Mammary microvascular endothelial cell (primary cell): ENCODE results near the gene LY6G6D. TPM values are rescaled to one million over a fixed set of nuclear protein-coding genes. Genes with fewer than 3 reads are reported as not detected.

Experiments used
- total RNA-seq: library from RNA; depleted of rRNA; stranded (reverse); fragments of >200 nt; gene quantifications from 2 replicates; pipeline ENCODE4 v1.2.3, GENCODE V29; 2015

Gene LY6G6D
- total RNA-seq, result not detected in 2 replicates

GRCh38 chr6:31715022-31715958 is at the start of gene LY6G6D:
Gene LY6G6D, plus strand, starts transcription at chr6:31715348. Its CDS starts 8 bp downstream, at chr6:31715356.

GRCh38 chr6:31665501-31666336 is 49.4 kb upstream of the LY6G6D start, which contains the start of gene CSNK2B:
Gene CSNK2B, plus strand, starts transcription at chr6:31666080. Its CDS starts 752 bp downstream, at chr6:31666832.

GRCh38 chr6:31669676-31670075 is 45.5 kb upstream of the LY6G6D start, which contains the start of gene LY6G5B:
Gene LY6G5B, plus strand, starts transcription at chr6:31669976. Its CDS starts 975 bp downstream, at chr6:31670951.

GRCh38 chr6:31680226-31681134 is 34.7 kb upstream of the LY6G6D start, which contains the start of gene LY6G5C:
Gene LY6G5C, minus strand, starts transcription at chr6:31681067. Its CDS starts 694 bp downstream, at chr6:31680373.

GRCh38 chr6:31702819-31703716 is 12.1 kb upstream of the LY6G6D start, which contains the start of gene ABHD16A:
Gene ABHD16A, minus strand, starts transcription at chr6:31703324. Its CDS starts 43 bp downstream, at chr6:31703281.

GRCh38 chr6:31706599-31706998 is 8.5 kb upstream of the LY6G6D start, which contains the start of gene LY6G6F:
Gene LY6G6F, plus strand, starts transcription at chr6:31706866. Its CDS starts 41 bp downstream, at chr6:31706907.

GRCh38 chr6:31721351-31722020 is 6.3 kb downstream of the LY6G6D start, which contains the start of gene LY6G6C:
Gene LY6G6C, minus strand, starts transcription at chr6:31721746. Its CDS starts 67 bp downstream, at chr6:31721679.

GRCh38 chr6:31723245-31723979 is 8.3 kb downstream of the LY6G6D start, which contains the start of gene MPIG6B:
Gene MPIG6B, plus strand, starts transcription at chr6:31723373. Its CDS starts 11 bp downstream, at chr6:31723384.

GRCh38 chr6:31728767-31729514 is 13.8 kb downstream of the LY6G6D start, which contains the start of gene DDAH2:
Gene DDAH2, minus strand, starts transcription at chr6:31729299. Its CDS starts 138 bp downstream, at chr6:31729161.

GRCh38 chr6:31736021-31736767 is 21.0 kb downstream of the LY6G6D start, which contains the start of gene CLIC1:
Gene CLIC1, minus strand, starts transcription at chr6:31736530. Its CDS starts 230 bp downstream, at chr6:31736300.

GRCh38 chr6:31739639-31740396 is 24.7 kb downstream of the LY6G6D start, which contains the start of gene MSH5:
Gene MSH5, plus strand, starts transcription at chr6:31740005. Its CDS starts 462 bp downstream, at chr6:31740467.

GRCh38 chr6:31762356-31762755 is 47.2 kb downstream of the LY6G6D start, which contains the start of gene SAPCD1:
Gene SAPCD1, plus strand, starts transcription at chr6:31762656. Its CDS starts 399 bp downstream, at chr6:31763055.

